SKM-1 treated with dmso at 0.1 percent for 144 hours (cell line): ENCODE data around the gene DLGAP1.

Experiments used
- DNase-seq: peaks from one replicate; lab custom pipeline; 2025; ENCODE audit not compliant: unreplicated experiment; lab: John Stamatoyannopoulos, UW

DLGAP1 gene

GRCh38 chr18:3836483-3837335, 618.4 kb downstream of the DLGAP1 start:
- no peak for DNase-seq

- DNase-seq = no peak
Observed at GRCh38 chr18:3832025-3832638, 623.0 kb downstream of the DLGAP1 start.

DNA sequence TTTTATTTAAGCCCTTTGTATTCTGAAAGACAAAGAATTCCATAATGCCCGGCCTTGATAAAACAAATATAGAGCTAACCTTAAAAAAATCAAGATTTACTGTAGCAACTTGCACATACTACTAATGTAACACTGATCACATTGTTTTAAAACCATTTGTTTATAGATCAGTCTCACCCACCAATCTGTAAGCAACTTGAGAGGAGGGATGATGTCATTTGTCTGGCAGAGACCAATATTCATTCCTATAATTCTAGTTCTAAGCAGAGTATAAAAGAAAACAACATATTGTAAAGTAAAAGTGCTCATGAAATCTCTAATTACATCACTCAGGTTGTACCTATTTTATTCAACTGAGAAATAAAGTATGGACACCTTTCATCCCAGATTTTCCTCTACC, 624.5 kb downstream of the DLGAP1 start:
- no peak for DNase-seq

- DNase-seq = no peak
Observed at GRCh38 chr18:3827236-3827845, 627.8 kb downstream of the DLGAP1 start.

GRCh38 chr18:3826021-3826420, 629.1 kb downstream of the DLGAP1 start:
- no peak for DNase-seq

DNA sequence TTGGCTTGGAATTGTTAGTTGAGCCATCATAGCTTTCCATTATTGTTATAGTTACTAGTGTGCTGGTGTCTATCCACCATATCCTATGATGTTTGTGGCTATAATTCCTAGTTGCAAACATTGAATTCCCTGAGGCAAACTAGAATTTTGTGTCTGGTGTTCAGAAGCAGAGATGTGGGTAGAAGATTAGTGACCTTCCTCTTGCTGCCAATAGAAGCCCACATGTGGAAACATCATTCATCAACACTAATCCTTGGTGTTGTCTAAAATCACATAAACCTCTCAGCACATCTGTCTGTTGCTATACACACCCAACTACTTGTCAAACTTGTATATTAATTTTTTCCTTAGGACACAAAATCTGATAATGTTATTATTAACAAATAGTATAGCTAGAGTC, 631.0 kb downstream of the DLGAP1 start:
- no peak for DNase-seq

GRCh38 chr18:3823073-3823472, 632.0 kb downstream of the DLGAP1 start:
- DNase-seq = no peak

DNA sequence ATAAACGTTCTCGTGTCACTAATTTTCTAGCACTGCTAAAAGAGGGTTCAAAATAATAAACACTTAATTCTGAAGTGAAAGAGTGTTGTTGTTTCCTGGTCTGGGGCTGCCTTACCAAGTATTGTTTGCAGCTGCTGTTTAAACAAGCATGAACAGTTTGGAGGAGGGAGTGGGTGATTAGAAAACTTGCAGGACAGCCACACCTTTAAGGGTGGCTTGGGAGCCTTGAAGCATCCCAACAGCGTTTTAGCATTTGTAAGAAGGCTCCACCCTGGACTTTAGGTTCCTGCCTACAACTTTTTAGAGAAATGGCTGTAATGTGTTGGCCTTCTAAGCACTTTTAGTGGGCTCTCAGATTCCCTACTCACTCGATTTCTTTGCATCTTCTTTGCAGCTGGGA, 633.6 kb downstream of the DLGAP1 start:
- DNase-seq = no peak

DNA sequence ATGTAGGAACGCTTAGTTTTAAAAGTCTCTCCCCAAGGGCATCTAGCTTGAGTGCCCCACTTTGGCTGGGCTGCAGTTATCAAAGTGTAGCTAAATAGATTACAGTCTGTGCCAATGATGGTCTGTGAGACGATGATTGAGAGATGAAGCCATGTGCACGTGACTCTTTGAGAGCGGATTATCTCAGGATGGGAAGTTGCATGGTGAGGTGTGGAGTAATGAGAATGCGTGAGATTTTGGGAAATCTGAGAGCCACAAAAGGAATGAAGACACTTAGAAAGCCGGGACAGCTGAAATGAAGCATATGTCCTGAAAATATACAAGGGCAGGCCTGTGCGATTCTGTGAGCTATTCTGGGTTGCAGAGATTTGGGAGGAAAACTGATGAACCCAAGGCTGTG, 635.1 kb downstream of the DLGAP1 start:
- DNase-seq = no peak

DNA sequence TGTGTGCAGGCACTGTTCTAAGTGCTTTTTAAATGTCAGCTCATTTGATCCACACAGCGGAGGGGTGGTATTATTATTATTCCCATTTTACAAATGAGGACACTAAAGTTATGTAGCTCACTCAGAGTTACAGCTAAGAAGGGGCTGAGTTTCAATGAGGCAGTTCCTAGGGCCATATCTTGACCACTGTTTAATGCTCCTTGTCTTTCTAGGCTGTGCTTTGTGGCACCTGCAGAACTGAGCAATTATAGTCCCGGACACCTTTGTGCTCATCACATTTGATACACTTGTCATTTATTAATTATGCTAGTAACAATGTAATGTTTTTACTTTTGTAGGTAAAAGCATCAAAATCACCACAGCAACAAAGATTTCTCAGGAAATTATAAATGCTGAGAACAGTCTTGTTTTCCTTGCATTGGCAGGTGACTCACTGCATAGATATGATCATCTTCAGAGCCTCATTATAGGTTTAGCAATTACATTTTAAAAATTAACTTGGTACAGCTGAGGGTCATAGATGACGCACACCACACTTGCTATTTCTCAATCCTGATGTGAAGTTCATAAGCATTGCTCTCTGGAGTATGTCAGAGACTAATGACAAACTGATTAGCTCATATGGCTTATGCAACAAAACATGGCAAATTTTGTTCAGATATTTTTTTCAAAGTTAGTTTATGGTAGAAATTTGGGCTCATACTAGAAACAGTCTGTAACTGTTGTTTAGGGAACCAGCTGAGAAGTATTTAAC, 638.3 kb downstream of the DLGAP1 start:
- DNase-seq = no peak

DNA sequence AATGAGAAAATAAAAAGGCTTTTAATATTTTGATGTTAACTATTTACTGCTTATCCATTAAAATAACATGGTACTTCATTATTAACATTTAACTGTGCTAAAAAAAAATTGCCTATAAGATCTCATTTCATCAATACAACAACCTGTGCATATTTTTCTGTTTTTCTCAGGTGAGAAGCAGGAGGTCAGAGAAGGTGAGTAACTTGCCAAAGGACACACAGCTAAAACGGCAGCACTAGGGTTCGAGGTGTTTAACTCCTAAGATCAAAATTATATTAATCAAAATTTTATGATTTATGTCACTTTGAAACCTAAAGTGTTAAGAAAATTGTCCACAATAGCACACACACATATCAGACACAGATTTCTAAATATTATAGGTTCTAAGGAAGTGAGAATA, 639.1 kb downstream of the DLGAP1 start:
- DNase-seq = no peak

GRCh38 chr18:3814816-3815215, 640.3 kb downstream of the DLGAP1 start:
- DNase-seq = no peak

- DNase-seq = no peak
Observed at GRCh38 chr18:3810296-3810695, 644.8 kb downstream of the DLGAP1 start.

DNA sequence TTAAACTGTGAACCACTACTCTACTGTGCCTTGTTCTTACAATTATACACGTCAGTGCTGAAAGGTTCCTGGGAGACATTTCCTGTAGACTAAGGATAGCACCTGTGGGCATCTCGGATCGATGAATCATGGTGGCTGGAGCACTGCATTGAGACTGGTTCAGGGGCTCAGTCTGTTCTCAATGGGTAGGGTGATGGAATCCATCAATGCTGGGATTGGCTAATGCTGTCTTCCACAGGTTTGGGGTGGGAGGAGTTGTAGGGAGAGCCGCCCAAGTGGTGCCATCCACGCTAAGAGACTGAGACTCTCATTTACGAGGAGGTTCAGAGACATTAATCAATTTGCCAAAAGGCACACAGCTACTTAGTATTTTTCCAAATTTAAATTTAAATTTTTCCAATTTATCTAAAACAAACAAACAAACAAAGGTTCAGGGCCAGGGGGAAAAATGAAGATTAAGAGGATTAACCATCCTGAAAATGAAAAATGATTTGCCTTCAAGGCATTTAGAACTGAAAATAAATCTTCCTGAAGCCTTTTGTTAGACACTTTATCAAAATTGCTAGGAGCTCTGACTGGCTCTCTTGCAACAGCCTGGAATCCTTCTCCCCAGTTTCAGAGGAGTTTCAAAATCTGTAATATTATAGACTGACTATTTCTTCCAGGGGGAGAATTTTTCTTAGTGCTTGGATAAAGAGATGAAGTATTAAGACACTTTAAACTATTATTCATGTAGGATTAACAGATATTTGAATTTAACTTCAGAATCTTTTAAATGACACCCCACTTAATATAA, 645.9 kb downstream of the DLGAP1 start:
- DNase-seq = no peak

DNA sequence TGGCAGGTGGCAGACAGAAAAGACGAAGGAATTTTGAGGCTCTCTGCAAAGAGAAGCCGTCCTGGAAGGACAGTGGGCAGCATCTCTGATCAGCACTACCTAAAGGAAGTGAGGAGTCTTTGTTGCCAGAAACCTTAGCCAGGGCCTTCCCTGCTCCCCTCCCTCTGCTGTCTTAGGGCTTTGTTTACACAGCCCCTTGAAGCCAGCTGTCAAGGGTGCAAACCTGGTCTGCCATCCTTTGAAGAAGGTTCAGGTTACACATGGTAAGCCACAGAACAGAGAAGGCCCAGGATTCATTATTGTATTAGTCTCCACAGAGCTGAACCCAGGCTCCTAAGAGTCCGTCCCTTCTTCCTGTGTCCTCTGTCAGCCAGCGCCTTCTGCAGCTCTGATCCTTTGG, 648.5 kb downstream of the DLGAP1 start:
- DNase-seq = no peak

DNA sequence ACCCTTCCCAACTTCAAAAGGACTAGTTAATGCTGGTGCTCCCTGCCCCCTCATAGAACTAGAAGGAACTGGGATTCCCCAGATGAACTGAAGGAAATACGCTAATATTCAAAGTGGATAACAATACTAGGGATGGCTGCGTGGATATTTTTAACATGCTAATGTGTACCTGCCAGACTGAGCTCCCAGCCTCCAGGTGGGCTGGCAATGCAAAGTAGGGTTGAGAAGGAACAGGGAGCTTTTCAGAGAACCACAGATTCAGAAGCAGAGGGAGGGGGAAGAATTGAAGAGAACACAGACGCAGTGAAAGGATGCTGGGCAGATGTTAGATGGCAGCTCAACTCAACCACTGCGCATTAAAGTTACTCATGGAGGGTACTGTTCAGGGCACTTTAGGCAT, 650.8 kb downstream of the DLGAP1 start:
- DNase-seq = no peak

DNA sequence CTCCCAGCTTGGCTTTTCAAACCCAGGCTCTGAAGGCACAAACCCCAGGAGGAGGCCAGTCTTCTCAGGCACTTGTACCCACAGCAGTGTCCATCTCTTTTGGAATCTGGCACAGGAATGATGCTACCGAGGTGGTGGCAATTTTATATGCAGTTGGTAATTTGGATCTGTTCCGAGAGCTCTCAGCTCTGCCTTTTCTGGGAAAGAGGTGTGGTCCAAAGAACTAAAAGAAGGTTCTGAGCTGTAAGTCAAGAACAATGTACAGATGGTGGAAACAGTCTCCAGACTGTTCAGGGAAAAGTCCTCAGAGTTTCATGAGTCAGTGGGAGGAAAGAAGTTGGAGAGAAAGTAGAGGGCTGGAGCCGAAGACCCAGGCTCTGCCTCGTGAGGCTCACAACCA, 651.8 kb downstream of the DLGAP1 start:
- DNase-seq = no peak

DNA sequence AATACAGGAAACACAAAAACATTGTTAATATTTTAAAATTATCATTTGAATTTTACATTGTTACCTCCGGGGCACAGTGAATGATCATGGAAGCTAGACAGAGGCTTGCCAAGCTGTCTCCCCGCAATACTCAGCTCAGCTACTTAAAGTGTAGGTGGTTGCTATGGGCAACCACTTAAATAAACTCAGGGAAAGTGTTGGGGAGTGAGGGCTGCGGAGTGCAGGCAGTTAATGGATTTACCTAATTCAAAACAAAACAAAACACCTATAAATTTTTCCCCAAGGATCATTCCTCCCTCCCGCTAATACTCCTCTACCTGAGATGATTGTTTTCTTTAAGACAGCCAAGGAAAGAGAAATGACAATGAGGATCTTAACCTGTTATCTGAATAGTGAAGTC, 655.6 kb downstream of the DLGAP1 start:
- no peak for DNase-seq

DNA sequence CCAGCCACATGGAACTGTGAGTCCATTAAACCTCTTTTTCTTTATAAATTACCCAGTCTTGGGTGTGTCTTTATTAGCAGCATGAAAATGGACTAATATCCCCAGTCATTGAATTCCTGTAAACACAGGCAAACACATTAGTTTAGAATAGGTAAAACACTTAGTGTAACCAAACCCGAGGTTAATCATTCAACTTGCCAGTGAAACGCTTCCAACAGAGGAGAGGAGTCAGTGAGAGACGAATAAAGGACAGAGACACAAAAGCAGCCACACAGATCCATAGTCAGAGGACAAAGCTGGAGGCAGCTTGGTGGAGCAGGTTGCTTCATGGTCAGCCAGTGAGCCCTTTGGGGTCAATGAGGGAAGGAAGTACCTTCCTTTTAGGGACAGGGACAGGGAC, 657.1 kb downstream of the DLGAP1 start:
- no peak for DNase-seq

DNA sequence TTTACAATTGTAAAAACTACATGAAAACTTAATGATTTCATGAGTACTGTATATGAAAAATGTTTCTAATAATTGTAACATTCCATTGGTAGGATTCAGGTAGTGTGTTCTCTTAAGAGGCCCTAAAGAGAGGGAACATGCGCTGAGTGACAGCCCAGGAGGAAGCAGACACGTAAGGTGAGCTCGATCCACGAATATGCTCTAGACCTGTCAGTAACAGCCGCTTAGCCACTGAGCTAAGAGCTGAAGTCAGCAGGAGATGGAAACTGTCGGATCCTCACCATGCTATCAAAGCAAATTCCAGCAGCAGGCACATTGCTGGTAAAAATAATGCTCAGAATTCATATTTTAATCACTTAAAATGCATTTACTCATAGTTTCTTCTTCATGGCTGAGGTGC, 658.7 kb downstream of the DLGAP1 start:
- DNase-seq = no peak
